ENCODE data around the gene CYP2W1.
"Not testable (repeated sequence)": the region's sequence is repeated elsewhere in the genome, so short reads cannot be mapped to it uniquely, and the experiment has no call there.

Gene CYP2W1

DNA sequence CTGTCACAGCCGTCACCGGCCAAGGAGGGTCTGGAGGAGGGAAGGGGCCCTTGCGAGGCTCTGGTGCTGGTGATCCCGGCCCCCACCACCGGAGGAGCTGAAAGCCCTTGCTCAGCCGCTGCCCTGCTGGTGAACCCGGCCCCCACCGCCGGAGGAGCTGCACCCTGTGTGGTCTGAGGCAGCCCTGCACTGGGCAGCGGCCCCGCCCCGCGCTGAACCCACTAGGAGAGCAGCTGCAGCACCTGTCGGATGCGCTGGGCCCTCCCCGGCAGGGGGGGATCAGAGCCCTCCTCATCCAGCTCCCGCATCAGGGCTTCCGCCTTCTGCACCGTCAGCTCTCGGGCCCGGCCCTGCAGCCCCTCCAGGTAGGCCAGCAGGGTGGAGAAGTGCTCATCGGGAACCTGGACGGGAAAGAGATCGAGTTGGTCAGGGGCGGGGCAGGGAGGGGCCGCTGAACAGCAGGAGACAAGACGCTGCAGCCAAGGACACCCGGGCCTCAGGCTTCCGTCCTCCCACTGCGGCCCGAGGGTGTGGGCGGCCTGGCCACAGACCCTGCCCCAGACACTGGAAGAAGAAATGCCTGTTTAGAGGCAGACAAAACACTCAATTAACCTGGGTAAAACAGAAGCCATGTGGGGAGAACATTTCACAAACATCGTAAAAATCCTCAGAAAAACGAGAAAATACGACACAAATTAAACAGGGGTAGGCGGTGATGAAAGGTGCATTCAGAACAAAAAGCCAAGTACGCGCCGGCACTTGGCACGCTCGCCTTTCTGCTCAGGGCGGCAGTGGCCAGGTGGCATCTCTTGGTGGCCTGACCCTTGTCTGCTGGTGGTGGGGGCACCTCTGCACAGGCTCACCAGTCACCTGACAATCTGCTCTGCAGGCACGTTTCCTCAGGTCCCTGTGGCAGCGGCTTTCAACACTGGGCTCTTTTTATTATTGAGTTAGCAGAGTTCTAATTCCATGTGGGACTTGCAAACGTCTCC, 14.7 kb downstream of the CYP2W1 start:
- DNase-seq (ENCODE audit: low read depth, low spot score), result no peak

DNA sequence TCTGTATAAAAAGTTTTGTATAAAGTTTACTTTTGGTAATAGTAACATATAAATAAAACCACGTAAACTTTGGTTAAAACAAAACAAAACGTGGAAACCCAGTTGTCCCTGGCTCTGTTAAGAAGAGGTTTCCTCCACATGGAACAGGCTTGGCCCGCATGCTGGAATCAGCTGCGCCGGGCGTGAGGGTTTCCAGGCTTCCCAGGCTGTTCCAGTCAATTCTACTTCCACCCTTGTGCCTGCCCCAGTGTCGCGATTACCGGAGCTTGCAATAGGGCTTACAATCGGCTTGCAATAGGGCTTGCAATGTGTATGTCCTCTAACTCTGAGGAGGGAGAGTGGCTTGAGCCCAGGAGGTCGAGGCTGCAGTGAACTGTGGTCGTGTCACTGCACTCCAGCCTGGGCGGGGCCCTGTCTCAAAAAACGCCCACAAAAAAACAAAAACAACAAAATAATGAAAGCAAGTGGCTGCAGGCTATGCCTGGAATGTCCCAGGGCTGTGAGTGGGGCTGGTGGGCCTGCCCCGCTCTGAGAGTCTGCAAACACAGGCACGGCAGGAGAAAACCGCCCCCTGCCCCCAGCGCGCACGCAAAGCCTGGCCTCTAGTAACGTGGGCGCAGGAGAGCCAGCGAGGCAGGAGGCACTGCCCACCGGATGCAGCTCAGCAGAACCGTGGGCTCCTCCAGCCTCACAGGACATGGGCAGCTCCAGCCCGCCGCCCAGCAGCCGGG, 16.3 kb downstream of the CYP2W1 start:
- DNase-seq (ENCODE audit: low read depth, low spot score), result no peak

GRCh38 chr7:999941-1000935, 17.3 kb downstream of the CYP2W1 start:
- DNase-seq (ENCODE audit: low read depth, low spot score), result no peak

- not testable (repeated sequence) for DNase-seq (ENCODE audit: low read depth, low spot score)
Measured at GRCh38 chr7:1001069-1001770, 18.2 kb downstream of the CYP2W1 start.

- not testable (repeated sequence) for DNase-seq (ENCODE audit: low read depth, low spot score)
Measured at GRCh38 chr7:1002026-1002425, 19.0 kb downstream of the CYP2W1 start.

DNA sequence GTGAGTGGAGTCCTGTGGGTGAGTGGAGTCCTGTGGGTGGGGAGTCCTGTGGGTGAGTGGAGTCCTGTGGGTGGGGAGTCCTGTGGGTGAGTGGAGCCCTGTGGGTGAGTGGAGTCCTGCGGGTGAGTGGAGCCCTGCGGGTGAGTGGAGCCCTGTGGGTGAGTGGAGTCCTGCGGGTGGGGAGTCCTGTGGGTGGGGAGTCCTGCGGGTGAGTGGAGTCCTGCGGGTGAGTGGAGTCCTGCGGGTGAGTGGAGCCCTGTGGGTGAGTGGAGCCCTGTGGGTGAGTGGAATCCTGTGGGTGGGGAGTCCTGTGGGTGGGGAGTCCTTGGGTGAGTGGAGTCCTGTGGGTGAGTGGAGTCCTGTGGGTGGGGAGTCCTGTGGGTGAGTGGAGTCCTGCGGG, 19.5 kb downstream of the CYP2W1 start:
- not testable (repeated sequence) for DNase-seq (ENCODE audit: low read depth, low spot score)

DNA sequence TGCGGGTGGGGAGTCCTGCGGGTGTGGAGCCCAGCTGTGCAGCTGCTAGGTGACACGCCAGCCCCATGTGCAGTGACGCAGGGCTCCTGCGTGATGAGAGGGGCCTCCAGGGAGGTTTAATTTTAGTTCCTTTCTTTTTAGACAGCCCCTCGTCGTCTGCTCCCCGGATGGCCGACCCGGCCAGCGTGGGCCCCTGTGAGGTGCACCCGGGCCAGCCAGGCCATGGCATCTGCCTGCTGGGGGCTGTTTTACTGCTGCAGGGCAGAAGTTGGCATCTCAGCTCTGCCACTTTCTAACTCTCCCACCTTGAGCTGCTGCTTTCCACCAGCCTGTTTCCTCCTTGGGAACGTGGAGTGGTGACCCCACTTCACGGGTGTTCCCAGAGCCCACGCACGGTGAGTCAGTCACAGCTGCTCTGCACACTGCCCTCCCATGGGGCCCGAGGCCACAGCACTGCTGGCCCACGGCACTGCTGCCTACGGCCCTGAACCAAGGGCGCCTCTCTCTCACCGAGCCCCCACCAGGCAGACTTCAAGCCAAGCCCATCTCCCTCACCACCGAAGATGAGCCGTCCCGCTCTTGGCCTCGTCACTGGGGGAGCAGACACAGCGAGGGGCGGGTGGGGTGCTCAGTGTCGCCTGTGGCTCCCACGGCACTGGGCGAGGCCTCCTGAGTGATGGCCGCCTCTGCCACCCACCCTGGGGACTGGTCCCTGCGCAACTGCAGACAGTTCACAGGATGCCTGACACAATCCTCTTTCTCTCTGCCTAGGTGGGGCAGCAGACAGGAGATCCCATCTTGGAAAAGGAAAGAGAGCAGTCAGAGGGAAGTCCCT, 21.3 kb downstream of the CYP2W1 start:
- DNase-seq (ENCODE audit: low read depth, low spot score), result no peak

- DNase-seq (ENCODE audit: low read depth, low spot score), result no peak
Measured at GRCh38 chr7:1005303-1005702, 22.3 kb downstream of the CYP2W1 start.

DNA sequence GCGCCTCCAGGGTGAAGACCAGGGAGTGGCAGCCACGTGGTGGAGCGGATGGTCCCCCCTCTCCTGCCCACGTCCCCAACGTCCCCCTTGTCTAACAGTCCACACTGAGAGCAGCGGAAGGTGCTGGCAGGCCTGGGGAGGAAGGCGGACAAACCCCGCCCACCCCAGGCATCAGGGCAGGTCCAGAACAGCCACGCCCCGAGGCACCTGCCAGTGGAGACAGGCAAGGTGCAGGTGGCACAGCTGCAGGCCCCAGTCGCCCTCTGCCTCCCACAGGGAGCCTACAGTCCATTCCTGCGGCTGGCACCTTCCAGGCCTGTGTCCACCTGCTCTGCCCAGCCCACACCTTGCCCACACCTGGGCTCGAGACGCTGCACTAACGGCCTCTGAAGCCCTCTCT, 24.9 kb downstream of the CYP2W1 start:
- DNase-seq (ENCODE audit: low read depth, low spot score), result no peak

DNA sequence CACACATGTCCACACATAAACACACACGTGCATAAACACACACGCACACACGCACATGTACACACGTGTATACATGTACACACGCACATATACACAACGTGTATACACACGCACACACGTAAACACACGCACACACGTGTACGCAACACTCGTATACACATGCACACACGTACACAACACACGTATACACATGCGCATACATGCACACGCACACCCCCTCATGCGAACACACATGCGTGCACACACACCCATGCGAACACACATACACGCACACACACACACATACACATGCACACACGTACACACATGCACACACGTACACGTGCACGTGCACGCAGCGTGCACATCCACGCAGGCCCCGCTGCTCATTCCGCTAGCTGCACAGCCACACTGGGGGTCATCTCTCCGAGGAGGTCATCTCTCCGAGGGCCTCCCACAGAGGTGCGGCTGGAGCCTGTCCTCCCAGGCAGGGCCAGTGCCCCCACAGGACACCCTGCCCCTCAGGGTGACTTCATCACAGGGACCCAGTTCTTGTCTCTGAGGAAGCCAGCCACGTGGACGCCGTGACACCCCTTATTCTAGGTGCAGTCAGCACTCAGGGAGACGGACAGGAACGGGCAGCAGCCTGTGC, 25.9 kb downstream of the CYP2W1 start:
- no peak for DNase-seq (ENCODE audit: low read depth, low spot score)

- no peak for DNase-seq (ENCODE audit: low read depth, low spot score)
Measured at GRCh38 chr7:1009747-1010146, 26.8 kb downstream of the CYP2W1 start.

DNA sequence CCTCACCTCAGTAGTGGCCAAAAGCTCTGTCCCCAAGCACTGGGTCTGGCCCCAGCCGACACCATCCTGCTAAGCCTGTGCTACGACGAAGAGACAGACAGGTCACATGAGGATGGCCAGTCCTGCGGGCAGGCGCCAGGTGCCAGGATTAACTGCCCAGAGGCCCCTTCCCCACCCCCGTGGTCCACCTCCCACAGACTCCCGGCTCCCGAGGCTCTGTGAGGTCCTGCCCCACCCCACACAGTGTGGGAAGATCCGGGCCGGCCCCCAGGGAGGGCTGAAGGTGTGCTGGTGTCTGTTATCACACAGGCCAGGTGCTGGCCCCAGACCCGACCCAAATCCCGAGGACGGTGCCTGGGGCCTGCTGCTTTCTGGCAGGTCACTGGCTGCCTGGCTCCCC, 27.2 kb downstream of the CYP2W1 start:
- DNase-seq (ENCODE audit: low read depth, low spot score), result no peak

DNA sequence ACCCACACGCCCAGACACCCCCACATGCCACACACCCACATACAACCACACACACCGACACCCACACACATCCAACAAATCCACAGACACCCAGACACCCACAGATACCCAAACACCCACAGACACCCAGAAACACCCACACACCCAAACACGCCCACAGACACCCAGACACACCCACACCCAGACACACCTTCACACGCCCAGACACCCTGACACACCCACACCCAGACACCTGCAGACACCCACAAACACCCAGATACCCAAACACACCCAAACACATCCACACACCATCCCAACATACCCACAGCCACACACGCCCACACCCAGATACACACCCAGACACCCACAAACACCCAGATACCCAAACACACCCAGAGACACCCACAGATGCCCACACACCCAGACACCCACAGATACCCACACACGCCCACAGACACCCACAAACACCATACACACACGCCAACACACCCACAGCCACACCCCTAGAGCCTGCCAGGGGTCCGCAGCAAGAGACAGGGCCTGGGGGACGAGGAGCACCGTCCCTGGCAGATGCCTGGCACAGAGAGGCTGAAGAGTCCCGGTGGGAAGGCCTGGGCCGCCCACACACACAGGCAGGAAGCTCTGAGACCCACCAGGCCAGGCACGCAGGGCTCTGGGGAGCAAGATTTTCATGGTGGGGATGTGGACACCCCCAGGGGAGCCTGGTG, 28.5 kb downstream of the CYP2W1 start:
- no peak for DNase-seq (ENCODE audit: low read depth, low spot score)

DNA sequence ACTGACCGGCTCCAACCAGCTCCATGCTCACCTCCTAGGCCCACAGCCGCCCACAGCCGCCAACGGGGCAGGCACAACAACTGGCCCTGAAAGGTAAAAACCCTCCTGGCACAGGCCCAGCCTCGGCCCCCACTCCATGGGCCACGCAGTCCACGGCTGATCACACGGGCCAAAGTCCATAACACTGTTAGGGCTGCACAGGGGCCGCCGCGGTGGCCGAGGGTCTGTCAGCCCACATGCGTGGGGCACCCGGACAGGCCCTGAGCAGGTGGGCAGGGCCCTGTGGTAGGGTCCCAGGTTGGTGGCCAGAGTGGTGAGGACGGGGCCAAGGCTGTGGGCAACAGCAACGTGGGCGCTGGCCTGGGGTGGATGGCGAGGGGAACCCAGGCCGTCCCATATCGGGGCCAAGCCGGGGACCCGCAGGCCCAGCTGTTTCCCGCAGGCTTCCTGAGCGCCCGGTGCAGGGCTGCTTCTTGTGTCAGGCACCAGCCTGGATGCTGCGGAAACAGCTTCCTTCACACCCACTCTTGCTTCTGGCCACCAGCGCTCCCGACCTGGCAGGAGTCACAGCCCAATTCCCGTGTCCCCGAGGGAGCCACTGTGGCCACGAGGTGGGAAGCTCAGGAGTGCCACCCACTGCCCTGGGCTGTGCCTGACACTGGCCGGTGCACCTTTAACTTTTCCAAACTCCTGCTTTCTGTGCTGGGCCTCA, 29.2 kb downstream of the CYP2W1 start:
- DNase-seq (ENCODE audit: low read depth, low spot score), result no peak

DNA sequence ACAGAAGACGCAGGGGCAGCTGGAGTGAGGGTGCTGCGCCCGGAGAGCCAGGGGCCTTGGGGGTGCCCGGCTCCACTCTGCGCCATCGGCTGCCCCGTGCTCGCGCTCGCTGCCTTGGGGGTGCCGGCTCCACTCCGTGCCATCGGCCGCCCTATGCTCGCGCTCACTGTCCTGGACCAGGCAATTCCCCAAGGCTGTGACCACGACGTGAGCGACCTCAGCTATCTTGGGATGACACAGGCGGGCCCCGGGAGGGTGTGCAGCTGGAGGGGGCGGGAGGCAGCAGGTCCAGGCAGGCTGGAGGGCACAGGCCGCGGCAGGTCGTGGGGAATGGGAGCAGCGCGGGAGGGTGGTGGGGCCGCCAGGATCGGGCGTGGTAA, 29.7 kb downstream of the CYP2W1 start:
- no peak for DNase-seq (ENCODE audit: low read depth, low spot score)

- DNase-seq (ENCODE audit: low read depth, low spot score), result no peak
Measured at GRCh38 chr7:1013581-1013980, 30.6 kb downstream of the CYP2W1 start.

DNA sequence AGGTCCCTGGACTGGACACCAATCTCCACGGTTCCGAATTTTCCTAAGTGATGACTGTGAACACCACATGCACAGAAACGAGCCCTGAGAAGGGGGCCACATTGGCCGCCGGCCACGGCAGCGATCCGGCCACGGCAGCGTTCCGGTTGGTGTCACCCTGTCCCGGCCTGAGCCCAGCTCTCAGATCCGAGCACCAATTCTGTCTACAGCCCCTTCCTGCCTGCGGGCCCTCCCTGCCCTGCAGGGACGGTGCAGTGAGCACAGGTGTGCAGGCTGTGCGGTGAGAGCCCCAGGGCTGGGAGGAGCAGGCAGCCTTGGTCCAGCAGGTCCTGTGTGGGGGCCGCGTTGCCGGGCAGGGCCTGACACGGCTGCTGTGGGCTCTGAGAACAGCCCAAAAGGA, 31.7 kb downstream of the CYP2W1 start:
- no peak for DNase-seq (ENCODE audit: low read depth, low spot score)
